HPDE6-E6E7 (cell line): ENCODE data around the gene PDK4.
A peak's percentile ranks its signal among the peaks of the same experiment; 100 is the strongest.
"Not testable (repeated sequence)": the region's sequence is repeated elsewhere in the genome, so short reads cannot be mapped to it uniquely, and the experiment has no call there.

ENCODE experiments used
- DNase-seq: peaks from one replicate; pipeline ENCODE4 v3.0.0; 2011; ENCODE audit warnings: missing footprints; ENCODE audit errors: extremely low spot score

The PDK4 gene

DNA sequence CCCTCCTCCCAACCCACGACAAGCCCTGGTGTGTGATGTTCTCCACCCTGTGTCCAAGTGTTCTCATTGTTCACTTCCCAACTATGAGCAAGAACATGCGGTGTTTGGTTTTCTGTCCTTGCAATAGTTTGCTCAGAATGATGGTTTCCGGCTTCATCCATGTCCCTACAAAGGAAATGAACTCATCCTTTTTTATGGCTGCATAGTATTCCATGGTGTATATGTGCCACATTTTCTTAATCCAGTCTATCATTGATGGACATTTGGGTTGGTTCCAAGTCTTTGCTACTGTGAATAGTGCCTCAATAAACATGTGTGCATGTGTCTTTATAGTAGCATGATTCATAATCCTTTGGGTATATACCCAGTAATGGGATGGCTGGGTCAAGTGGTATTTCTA is 8.5 kb upstream of the PDK4 start:
- DNase-seq = not testable (repeated sequence)

DNA sequence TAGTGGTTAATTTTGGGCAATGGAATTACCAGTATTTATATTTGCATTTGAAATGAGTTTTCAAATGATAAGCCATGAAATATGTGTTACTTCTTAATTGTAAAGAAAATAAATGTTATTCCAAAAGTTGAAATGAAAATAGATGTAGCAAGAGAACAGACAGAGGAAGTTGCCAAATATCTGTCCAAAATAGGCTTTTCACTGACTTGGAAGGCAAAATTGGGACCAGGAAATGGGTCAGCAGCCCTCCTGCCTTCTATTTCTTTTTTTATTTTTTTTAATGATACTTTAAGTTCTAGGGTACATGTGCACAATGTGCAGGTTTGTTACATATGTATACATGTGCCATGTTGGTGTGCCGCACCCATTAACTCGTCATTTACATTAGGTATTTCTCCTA is 8.1 kb upstream of the PDK4 start:
- not testable (repeated sequence) for DNase-seq

DNA sequence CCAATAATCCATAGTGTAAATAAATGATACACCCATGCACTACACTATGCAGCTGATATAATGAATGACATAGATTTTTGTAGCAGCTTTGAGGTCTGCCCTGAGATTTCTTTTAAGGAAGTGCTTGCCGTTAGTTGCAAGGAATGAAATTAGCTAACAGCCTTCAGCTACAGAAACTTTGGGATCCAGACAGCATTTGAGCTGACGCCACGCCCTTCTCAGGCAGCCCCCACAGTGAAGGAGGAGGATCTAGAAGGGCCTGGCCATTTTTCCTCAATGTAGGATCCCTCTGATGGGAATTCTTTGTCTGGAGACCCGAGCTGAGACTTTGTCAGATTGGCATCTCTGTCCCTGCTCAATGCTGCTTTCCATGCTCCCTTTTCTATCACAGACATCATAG is 6.1 kb upstream of the PDK4 start:
- no peak for DNase-seq

DNA sequence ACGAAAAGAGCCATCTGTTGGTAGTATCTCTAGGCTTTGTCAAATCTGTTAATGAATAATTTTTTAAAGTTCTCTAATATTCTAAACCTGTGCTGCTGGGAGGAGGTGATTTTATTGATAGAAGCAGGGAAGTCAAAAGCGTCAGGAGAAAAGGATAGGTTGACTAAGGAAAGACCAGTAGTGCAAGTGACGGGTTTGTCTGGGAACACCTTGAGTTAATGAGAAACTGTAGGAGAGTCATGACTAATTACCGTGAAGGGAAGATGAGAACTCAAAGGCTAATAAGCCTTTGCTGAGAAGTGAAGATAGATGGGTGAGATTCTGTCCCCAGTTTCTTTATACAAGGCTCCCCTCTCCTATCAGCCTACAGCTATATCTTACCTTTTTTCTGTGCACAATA is 5.0 kb upstream of the PDK4 start:
- DNase-seq = no peak

DNA sequence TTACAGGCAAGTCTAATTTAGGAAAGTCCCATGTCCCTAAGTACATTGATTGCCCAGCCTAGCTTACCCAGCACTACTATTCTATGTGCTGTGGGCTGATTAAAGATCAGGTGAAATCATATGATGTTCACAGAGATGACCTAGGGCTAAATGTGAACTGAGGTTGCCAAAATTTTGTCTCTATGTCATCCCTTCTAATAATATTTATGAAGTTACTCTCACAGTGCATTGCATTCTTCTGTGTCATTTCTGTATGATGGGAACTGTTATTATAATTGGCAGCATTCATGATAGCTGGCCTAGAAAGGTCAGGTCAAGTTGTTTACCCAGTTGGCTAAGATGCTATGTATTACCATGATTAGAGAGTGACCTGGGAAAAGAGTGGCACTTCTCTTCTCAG is 2.8 kb upstream of the PDK4 start:
- DNase-seq = no peak

DNA sequence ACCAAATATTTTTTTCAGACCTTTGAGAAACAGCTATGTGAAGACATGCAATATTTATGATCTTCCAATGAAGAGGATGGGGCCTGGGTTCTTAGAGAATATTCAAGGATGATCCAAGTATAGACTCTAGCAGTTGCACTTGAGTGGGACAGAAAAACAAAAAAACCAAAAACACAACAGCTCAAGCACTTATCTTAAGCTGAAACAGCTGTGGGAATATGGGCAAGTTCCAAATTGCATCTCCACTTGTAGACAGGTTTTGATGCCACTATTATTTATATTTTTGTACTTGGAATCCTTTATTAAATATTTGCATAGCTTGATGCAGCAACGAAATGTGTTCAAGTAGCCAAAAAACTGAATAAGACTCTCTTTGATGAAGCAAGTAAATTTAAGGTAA is 2.2 kb upstream of the PDK4 start:
- DNase-seq = no peak

DNA sequence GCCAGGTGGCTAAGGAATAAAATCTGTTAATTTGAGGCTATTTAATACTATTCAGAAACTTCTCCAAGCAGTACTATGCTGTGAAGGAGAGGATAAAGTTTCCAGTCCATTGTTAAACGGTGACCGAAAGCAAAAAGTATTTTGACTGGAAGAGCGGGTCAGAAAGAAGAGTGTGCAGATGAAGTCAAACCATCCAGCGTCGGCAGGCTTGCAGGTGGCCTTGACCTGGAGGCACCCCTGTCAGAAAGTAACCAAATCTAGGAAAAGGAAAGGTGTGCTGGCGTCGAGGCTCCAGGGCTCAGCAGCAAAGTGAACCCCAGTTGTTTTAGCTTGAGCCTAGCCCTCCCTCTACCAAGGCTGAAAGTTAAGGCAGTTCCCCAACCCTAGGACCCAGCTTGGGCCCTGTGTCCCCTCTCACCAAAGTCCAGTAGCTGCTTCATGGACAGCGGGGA is 544 bp downstream of the PDK4 start:
- DNase-seq = no peak

DNA sequence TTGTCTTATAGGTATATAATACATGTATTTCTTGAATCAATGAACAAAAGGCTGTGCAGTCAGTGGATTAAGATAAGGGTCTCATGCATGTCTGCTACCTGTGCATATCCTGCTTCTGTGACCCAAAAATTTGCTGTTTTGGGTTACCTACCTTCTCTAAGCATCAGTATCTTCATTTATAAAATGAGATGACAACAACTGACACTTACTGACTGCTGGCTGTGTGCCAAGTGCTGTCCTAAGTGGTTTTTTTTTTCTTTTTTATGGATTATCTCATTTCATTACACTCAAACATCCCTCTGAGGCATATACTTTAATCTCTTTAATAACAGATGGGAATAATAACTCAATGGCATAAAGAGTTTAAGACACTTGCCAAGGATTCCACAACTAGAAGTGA is 2.1 kb downstream of the PDK4 start:
- DNase-seq = no peak

DNA sequence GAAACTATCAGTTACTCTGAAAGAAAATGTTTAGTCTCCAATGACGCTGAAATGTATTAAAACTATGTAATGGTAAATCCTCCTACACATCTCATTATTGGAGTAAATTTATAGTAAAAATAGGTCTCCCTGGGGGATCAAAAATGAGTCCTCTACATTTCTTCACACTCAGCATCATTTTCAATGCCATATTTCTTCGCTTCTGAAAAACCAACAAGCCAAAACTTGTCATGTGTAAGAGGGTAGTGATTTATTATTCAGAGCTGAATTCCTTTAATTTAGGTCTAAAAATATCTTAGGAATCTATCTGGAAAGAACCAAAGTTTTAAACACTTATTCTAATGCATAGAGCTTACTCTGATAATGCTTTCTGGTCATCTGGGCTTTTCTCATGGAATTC is 3.0 kb downstream of the PDK4 start:
- no peak for DNase-seq

DNA sequence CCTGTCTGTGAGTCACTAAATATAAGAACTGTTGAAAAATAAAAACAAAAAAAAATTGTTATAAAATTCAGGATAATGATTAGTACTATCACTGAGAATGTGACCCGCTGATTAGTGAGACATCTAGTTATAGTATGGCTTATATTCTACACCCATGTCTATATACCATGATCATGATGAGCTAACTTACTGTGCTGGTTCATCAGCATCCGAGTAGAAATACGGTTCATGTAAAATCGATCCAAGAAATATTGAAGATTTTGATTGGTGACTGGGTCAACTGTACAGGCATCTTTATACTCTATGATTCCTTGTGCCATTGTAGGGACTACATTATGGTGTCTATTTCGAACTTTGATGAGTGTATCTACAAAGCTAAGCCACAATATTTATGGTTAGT is 3.7 kb downstream of the PDK4 start:
- DNase-seq = no peak

DNA sequence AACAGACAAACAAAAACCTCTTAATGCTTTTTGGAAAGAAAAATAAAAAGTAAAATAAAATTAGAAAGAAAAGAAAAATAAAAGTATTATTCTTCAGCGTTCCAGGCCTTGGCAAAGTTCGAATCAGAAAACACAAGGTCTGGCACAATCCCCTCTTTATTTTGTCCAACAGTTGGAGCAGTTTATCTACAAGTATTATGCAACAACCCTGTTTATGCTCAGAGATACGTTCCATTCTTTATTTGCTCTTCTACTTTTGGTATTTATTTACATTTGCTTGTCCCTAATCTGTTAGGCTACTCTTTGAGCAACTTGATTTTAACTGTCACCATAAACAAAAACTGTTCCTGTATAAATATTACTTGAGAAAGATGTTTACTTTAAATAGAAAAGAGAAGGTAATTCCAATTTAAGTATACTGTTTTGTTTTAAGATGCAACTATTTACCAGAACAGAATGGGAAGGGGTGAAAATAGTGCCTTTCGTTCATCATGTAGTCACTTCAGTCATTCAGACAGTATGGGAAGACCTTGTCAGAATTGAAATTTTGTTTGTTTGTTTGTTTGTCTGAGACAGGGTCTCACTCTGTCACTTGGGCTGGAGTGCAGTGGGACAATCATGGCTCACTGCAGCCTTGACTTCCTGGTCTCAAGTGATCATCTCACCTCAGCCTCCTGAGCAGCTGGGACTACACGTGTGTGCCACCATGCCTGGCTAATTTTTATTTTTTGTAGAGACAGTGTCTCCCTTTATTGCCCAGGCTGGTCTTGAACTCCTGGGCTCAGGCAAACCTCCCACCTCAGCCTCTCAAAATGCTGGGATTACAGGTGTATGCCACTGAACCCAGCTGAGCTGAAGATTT is 5.7 kb downstream of the PDK4 start:
- no peak for DNase-seq

DNA sequence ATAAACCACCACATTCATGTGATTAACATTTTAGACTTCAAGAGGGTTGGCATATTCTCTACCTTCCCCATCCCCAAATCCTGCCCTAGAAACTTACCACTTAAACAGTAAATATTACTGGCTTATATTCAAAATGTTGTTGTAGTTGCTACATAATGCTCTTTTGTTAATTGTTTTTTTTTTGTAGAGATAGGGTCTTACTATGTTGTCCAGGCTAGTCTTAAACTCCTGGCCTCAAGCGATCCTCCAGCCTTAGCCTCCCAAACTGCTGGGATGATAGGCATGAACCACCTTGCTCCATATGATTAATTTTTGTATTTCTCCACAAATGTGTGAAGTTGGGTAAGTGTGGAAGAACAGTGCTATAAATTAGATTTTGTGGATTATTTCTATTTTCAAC is 6.5 kb downstream of the PDK4 start:
- no peak for DNase-seq

DNA sequence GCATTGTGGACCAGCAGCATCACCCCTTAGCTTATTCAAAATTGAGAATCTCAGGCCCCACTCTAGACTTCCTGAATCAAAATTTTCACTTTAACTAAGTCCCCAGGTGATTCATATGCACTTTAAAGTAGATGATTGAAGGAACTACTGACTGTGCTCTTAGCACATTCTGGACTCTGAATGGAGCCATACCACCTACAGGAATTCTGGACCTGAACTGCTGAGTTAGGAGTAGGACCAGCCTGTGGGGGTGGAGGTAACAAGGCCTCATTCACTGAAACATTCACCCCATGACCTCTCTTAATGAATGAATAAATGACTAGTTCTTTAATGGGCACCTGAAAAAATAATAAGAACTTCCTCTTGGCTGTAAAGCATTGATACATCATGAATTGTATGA is 7.3 kb downstream of the PDK4 start:
- no peak for DNase-seq

DNA sequence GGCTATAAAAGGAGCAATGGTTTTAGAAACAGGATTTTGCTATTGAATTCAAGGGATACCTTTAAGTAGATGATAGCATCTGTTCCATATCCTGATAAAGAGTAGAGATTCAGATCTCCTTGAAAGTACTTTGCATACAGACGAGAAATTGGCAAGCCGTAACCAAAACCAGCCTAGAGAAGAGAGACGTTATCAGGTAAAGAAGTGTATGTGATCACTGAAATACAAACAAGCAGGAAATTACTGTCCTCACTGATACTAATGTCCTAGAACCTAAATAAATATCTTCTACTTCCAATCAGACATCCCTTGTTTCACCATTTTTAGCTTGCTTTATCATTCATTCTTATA is 9.4 kb downstream of the PDK4 start:
- DNase-seq = no peak

DNA sequence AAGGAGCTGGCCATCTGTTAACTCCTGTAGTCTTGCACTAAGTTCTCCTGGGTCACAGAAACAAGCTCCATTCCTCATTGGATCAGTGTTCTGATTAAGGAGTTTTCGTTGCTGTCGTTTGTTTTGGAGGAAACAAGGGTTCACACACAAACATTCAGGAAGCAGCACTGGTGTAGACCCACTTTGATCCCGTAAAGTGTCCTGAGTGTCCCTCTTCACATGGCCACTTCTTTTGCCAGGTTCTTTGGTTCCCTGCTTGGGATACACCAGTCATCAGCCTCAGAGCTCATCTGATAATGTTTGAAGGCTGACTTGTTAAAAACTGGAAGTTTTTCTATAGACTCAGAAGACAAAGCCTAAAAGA is 10.9 kb downstream of the PDK4 start:
- DNase-seq = no peak

DNA sequence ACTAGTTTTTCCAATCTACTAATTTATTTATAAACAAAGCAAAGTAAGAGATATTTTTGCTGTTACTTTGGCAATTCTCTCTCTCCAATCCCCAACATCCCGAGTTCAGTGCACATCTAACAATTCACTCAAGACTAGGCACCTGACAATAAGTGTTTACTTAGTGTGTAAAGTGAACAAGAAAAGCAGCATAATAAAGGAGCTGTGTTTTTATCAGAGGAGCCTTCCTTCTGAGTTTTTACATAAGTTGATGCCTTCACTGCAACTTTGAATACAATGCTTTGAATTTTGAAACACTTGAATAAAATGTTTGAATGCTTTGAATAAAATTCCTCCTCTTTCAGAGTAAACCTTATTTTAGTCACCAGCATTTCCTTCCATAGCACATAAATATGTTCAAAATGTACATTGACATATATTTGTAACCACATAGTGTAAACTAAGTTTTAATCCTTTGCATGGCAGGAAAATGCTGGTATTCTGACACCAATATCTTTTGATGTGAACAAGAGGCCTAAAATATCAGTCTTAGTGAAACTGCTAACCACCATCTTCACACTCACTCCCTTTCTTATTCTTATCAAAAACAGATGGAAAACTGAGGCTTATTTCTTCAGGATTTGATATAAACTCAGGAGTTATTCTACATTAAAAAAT is 11.4 kb downstream of the PDK4 start:
- DNase-seq = no peak

DNA sequence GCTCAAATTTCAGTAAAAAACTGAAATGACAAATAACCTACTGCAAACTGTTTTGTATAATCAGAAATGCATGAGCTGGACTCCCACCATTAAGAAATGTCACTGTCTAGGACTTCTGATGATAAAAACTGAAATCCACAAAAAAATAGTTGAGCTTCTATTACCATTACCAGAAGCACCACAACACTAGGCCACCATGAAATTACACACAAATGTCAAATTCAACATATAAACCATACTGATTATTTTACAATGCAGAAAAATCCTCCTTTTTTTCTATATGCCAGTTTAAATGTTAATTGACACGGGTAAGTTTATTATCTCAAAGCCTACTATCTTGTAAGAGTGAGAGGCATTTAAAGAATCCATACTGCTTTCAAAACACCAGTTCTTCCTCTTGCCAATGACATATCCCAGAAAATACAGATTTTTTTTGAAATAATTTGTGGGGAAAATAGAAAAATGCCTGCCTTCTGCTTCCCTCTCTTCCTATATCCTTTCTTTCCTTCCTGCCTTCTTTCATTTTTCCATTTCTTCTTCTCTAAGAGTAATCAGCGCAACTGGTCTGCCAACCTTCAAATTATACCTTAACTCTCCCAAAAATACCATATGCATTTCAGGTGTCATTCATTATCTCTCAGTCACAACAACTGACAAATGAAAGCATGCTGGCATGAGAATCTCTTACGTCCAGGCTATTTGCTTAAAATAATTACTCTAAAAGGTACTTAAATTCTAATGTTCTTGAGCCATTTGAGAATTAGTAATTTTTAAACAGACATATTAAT is 12.3 kb downstream of the PDK4 start:
- no peak for DNase-seq

DNA sequence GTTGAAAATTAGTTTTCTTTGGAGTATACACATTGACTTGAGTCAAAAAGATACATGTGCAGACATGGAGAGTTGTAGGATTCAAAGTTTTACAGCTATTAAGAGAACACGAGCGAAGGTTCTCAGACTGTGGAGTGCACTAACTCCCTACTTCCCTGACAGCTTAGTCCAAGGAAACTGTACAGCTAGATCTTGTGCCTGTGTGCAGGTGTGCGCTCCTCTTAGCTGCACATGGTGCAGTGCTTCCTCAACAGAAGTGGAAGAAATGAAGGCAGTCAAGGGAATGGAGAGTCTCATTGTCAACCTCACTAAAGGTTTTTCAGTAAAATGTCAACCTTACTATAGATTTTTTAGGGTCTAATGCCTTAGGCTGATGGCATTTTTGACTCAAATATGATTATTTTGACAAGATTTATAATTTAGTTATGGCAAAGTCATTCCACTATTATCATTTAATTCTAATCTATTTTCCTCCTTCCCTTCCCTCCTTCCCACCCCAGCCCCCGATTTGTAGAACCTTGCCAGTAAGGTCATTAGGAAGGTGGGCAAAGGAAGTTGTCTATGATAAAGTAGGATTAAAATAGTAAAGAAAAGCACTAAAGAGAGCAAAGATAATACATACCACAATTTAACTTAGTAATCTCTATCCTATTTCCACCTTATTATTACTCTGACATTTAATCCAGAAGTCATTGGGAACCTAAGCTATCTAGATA is 13.6 kb downstream of the PDK4 start:
- DNase-seq = no peak

DNA sequence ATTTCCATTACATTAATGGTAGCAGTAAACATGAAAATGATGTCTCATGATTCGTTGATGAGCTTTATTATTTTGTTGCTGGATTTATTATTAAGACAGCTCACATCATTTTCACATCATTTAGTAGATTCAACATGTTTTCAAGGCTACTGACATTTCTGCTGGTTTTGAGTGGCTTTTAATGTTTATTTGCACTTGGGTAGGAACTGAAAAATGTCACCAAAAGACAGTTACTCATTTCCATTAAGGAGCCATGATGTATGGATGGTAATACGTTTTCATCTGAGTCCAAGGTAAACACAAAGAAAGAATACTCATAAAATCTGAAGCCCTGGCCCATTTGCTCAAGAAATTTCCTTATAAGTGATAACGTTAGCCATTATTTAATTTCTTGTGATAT is 14.8 kb downstream of the PDK4 start:
- no peak for DNase-seq

DNA sequence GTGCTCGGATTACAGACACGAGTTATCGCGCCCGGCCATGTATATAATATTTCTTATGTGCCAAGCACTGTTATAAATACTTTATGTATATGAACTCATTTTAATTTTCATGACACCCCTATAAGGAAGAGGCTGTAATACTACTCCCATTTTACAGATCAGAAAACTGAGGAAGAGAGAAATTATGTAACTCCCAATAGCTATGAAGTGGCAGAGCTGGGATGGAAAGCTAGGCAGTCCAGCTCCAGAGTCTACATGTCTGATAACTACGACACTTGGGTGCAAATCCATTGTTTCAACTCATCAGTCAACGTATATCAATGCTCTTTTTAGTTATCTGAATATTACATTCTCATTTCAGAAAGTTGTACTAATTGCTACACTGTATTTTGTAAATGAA is 17.0 kb downstream of the PDK4 start:
- no peak for DNase-seq

DNA sequence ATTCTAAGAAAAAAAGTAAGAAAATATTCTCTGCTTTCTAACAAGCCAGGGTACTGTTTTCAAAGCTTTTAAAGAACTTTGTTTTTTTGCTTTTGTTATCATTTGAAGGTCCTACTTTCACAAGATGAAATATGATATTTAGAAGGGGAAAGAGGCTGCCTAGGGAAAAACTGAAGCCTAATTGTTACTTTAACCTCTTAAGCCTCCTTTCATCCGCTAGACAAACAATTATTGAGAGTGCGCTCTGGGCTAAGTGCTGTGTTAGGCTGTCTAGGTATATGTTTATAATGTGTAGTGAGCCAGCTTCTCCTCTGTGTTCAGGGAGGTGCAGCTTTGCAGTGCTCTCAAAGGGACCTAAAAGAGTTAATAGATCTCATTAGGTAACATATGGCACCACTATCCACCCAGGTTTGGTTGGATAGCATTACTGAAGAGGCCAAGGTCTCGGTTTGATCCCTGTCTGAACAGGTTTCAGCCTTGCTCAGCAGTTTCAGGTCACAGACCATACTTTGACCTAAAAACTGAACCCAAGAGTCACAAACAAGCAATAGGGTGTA is 17.9 kb downstream of the PDK4 start:
- DNase-seq = no peak

DNA sequence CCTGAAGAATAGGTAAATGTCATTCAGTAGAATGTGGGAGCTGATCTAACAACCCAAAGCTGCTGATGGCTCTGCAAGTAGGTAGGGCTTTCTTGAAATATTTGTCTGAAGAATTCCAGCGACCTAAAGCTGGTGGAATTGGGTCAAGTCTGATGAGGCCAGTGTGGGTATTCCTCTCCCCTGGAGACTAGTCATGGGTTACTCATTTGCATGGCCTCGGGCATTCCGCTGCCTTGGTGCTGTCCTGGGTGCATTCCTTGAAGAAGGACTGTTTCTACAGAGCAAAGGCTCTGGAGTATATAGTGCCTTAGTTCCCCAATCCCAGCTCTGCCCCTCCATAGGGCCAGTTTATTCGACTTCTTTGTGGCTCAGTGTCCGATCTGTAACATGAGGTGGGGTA is 19.2 kb downstream of the PDK4 start:
- DNase-seq = peak; percentile 27
